ENCODE measurements around the gene GALNT6.

Gene GALNT6

DNA sequence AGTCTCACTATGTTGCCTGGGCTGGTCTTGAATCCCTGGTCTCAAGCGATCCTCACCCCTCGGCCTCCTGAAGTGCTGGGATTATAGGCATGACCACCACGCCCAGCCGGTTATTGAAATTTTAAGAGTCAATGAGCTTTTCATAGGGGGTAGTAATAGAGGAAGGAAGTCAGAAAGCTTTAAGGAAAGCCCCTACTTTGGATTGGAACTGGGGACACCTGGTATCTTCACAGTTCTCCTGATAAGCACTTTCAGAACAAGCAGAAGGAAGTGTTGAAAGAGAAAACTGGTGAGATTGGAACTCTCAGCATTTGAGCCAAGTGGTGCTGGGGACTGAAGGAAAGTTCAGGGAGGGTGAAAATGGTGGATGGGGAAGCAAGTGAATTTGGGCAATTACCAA is 38.5 kb upstream of the GALNT6 start:
- in situ Hi-C loops (cut with MboI; ENCODE audit: low pct_unique_long_range_greater_than_20kb, low sequenced_read_pairs, unreplicated experiment) = no loop called here
- DNase-seq (ENCODE audit: low spot score) = no peak
- TF ChIP-seq CTCF (IDR thresholded peaks at IDR 0.05; ENCODE audit: extremely low read depth, insufficient read depth, missing control alignments) = no peak

DNA sequence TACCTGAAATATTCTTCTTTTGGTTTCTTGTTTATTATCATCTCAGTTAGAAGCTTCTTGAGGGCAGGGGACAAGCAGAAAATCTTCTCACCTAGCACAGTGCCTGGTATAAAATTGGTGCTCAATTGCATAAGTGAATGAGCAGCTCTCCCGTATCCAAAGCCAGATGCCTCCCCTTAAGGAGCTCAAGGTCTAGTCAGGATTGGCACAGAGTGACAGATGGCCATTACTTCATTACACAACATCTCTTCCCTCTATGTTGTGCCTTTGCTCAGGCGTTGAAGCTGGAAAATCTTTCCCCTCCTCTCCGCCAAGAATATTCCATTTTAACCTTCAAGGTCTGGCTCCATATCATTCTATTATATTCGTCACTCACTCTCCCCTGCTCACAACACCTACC is 37.0 kb upstream of the GALNT6 start:
- no peak for DNase-seq (ENCODE audit: low spot score)
- no peak for TF ChIP-seq CTCF (IDR thresholded peaks at IDR 0.05; ENCODE audit: extremely low read depth, insufficient read depth, missing control alignments)
- in situ Hi-C loops (cut with MboI; ENCODE audit: low pct_unique_long_range_greater_than_20kb, low sequenced_read_pairs, unreplicated experiment) = no loop called here

- peak; percentile 96 for DNase-seq (ENCODE audit: low spot score)
- peak; percentile 91 for TF ChIP-seq CTCF (IDR thresholded peaks at IDR 0.05; ENCODE audit: extremely low read depth, insufficient read depth, missing control alignments)
- in situ Hi-C loops (cut with MboI; ENCODE audit: low pct_unique_long_range_greater_than_20kb, low sequenced_read_pairs, unreplicated experiment) = loop anchor here (5.0 kb wide), 1 partner anchor 102 kb away; no protein-coding TSS in a partner anchor
Observed at GRCh38 chr12:51424662-51425539, 33.7 kb upstream of the GALNT6 start, which contains the start of gene SLC4A8. Gene SLC4A8 (plus strand): TSS chr12:51424831. CDS start chr12:51424988, 157 bp downstream.

DNA sequence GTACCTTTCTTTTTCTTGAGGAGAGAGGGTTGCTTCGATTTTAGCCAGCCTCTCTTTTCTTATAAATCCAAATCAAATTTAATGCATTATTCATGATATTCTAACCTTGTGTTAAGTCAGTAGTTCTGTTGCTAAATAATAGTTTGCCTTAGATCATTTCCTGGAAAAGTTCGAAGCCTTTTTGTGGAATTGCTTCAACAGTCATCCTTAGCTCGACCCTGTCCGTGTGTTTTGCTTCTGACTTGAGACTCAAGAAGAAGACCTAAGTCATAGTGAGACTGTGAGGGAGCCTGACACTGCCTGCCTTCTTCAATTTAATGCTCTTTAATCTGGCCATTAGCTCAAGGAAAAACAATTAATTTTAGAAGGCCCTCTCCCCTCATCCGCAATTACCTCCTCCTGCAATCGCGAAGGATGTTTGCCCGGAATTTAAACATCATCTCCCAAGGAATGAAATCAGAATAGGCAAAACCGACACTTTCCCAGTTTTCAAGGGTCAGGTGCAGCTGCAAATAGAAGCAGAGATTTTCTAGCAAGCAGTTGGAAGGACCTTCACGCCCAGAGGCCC is 33.0 kb upstream of the GALNT6 start:
- no peak for DNase-seq (ENCODE audit: low spot score)
- no peak for TF ChIP-seq CTCF (IDR thresholded peaks at IDR 0.05; ENCODE audit: extremely low read depth, insufficient read depth, missing control alignments)
- in situ Hi-C loops (cut with MboI; ENCODE audit: low pct_unique_long_range_greater_than_20kb, low sequenced_read_pairs, unreplicated experiment) = loop anchor here (5.0 kb wide), 1 partner anchor 103 kb away; no protein-coding TSS in a partner anchor

- in situ Hi-C loops (cut with MboI; ENCODE audit: low pct_unique_long_range_greater_than_20kb, low sequenced_read_pairs, unreplicated experiment) = loop anchor here (5.0 kb wide), 1 partner anchor 106 kb away; no protein-coding TSS in a partner anchor
Observed at GRCh38 chr12:51421266-51421884, 30.2 kb upstream of the GALNT6 start.

More at GRCh38 chr12:51421266-51421884, 30.2 kb upstream of the GALNT6 start:
- peak; percentile 61 for DNase-seq (ENCODE audit: low spot score)
- TF ChIP-seq CTCF (IDR thresholded peaks at IDR 0.05; ENCODE audit: extremely low read depth, insufficient read depth, missing control alignments) = peak; percentile 74
